ENCODE measurements around the gene AP2A2. TPM values are rescaled to one million over a fixed set of nuclear protein-coding genes. Genes with fewer than 3 reads are reported as not detected.
A peak's percentile ranks its signal among the peaks of the same experiment; 100 is the strongest.

AP2A2 gene
- total and polyA plus RNA-seq, 8 donors: 15.0 to 350 (median 39.9) TPM

GRCh38 chr11:1012740-1013630, 87.3 kb downstream of the AP2A2 start:
- H3K4me3 ChIP-seq: no peak overlapping the region
- no peaks in the 10 kb centered on the region for H3K27me3 ChIP-seq
- H3K4me1 ChIP-seq: peaks cover 0 to 5% (median 0%) of the 10 kb centered on the region in 4 donors
- peak in 1 of 2 donors; percentile 54 for DNase-seq
- H3K27ac ChIP-seq: no peak overlapping the region
- no peaks in the 10 kb centered on the region for H3K9me3 ChIP-seq
- intact Hi-C loops (cut with DNase I; ENCODE audit: low total_unique reads): no loop called here
- 63 to 78% (median 74%) methylated on average over 16 to 28 of the region's 28 CpGs for WGBS, 5 donors
- H3K36me3 ChIP-seq: peaks cover 35 to 69% (median 58%) of the 10 kb centered on the region in 4 donors
- TF ChIP-seq CTCF (IDR thresholded peaks at IDR 0.05) (no peak), POLR2AphosphoS5 (IDR thresholded peaks at IDR 0.05) (peak in 1 of 3 donors; percentile 5)

- Histone ChIP-seq H3K9me3 (no peaks in the 10 kb centered on the region), H3K4me1 (peaks cover 0 to 5% (median 0%) of the 10 kb centered on the region in 4 donors), H3K4me3 (no peak overlapping the region), H3K27me3 (no peaks in the 10 kb centered on the region), H3K36me3 (peaks cover 29 to 63% (median 52%) of the 10 kb centered on the region in 4 donors), H3K27ac (no peak overlapping the region)
- DNase-seq: no peak
- TF ChIP-seq POLR2AphosphoS5 (IDR thresholded peaks at IDR 0.05) (no peak), POLR2A (IDR thresholded peaks at IDR 0.05) (no peak), EP300 (IDR thresholded peaks at IDR 0.05) (no peak), CTCF (IDR thresholded peaks at IDR 0.05) (no peak)
- intact Hi-C loops (cut with DNase I; ENCODE audit: low total_unique reads): no loop called here
- WGBS, 5 donors: 68 to 100% (median 84%) methylated on average over 4 to 12 of the region's 12 CpGs
Observed at GRCh38 chr11:1013631-1013935, 87.9 kb downstream of the AP2A2 start.

GRCh38 chr11:1014276-1014675, 88.6 kb downstream of the AP2A2 start:
- peaks cover 28 to 56% (median 45%) of the 10 kb centered on the region in 4 donors for H3K36me3 ChIP-seq
- H3K27me3 ChIP-seq: no peaks in the 10 kb centered on the region
- peak in 1 of 3 donors; percentile 1 for TF ChIP-seq POLR2AphosphoS5 (IDR thresholded peaks at IDR 0.05)
- TF ChIP-seq POLR2A (IDR thresholded peaks at IDR 0.05): no peak
- TF ChIP-seq EP300 (IDR thresholded peaks at IDR 0.05): no peak
- H3K4me3 ChIP-seq: no peak overlapping the region
- H3K9me3 ChIP-seq: no peaks in the 10 kb centered on the region
- no peak for DNase-seq
- 70 to 80% (median 72%) methylated on average over 12 to 14 of the region's 14 CpGs for WGBS, 5 donors
- H3K27ac ChIP-seq: no peak overlapping the region
- intact Hi-C loops (cut with DNase I; ENCODE audit: low total_unique reads): no loop called here
- peaks cover 0 to 5% (median 0%) of the 10 kb centered on the region in 4 donors for H3K4me1 ChIP-seq

GRCh38 chr11:1015064-1015463, 89.4 kb downstream of the AP2A2 start:
- Histone ChIP-seq H3K4me3 (no peak overlapping the region), H3K9me3 (no peaks in the 10 kb centered on the region), H3K36me3 (peaks cover 20 to 48% (median 37%) of the 10 kb centered on the region in 4 donors), H3K4me1 (peaks cover 0 to 5% (median 0%) of the 10 kb centered on the region in 4 donors), H3K27me3 (no peaks in the 10 kb centered on the region), H3K27ac (no peak overlapping the region)
- WGBS, 5 donors: 70 to 91% (median 73%) methylated on average over 6 to 7 of the region's 7 CpGs
- no peak for DNase-seq
- intact Hi-C loops (cut with DNase I; ENCODE audit: low total_unique reads): no loop called here
- TF ChIP-seq POLR2A (IDR thresholded peaks at IDR 0.05) (no peak), POLR2AphosphoS5 (IDR thresholded peaks at IDR 0.05) (no peak), EP300 (IDR thresholded peaks at IDR 0.05) (no peak), CTCF (IDR thresholded peaks at IDR 0.05) (no peak)

All from stomach (tissue), 9 donors.